GM18867 (cell line): ENCODE data around the gene CADPS.

ENCODE experiments used
- ATAC-seq: cut with Tn5 transposase; IDR thresholded peaks from one replicate; pipeline ENCODE4 v1.9.1; 2021; ENCODE audit warnings: mild to moderate bottlenecking, moderate library complexity; ENCODE audit not compliant: unreplicated experiment

Gene CADPS

GRCh38 chr3:62873761-62874710, 1.2 kb downstream of the CADPS start:
- ATAC-seq: peak; percentile 48

GRCh38 chr3:62873451-62873760, 1.8 kb downstream of the CADPS start:
- no peak for ATAC-seq

GRCh38 chr3:62872318-62872717, 2.9 kb downstream of the CADPS start:
- ATAC-seq: no peak

GRCh38 chr3:62870321-62870720, 4.9 kb downstream of the CADPS start:
- ATAC-seq: no peak

GRCh38 chr3:62863648-62864047, 11.6 kb downstream of the CADPS start:
- ATAC-seq: no peak

- ATAC-seq: no peak
These were observed 15.9 kb downstream of the CADPS start for GRCh38 chr3:62859203-62859791.

GRCh38 chr3:62845996-62846395, 29.2 kb downstream of the CADPS start:
- ATAC-seq: no peak

GRCh38 chr3:62843508-62843907, 31.7 kb downstream of the CADPS start:
- ATAC-seq: no peak

GRCh38 chr3:62839748-62840147, 35.5 kb downstream of the CADPS start:
- no peak for ATAC-seq

- ATAC-seq: peak; percentile 47
These were observed 38.0 kb downstream of the CADPS start for GRCh38 chr3:62837145-62837787.

GRCh38 chr3:62835554-62836236, 39.5 kb downstream of the CADPS start:
- peak; percentile 78 for ATAC-seq

GRCh38 chr3:62833538-62833937, 41.7 kb downstream of the CADPS start:
- ATAC-seq: peak; percentile 41

GRCh38 chr3:62832553-62832952, 42.7 kb downstream of the CADPS start:
- no peak for ATAC-seq

- no peak for ATAC-seq
These were observed 44.4 kb downstream of the CADPS start for GRCh38 chr3:62830727-62831322.

GRCh38 chr3:62827550-62827949, 47.7 kb downstream of the CADPS start:
- no peak for ATAC-seq

GRCh38 chr3:62824965-62825592, 50.1 kb downstream of the CADPS start:
- peak; percentile 58 for ATAC-seq

- no peak for ATAC-seq
These were observed 51.7 kb downstream of the CADPS start for GRCh38 chr3:62823461-62824050.

- no peak for ATAC-seq
These were observed 52.3 kb downstream of the CADPS start for GRCh38 chr3:62822905-62823304.

- ATAC-seq: peak; percentile 96
These were observed 56.9 kb downstream of the CADPS start for GRCh38 chr3:62818347-62818746.

- ATAC-seq: no peak
These were observed 57.5 kb downstream of the CADPS start for GRCh38 chr3:62817678-62818077.
